Body of pancreas (tissue), 4 donors: ENCODE results near the gene DNAJB6. TPM values are rescaled to one million over a fixed set of nuclear protein-coding genes. Genes with fewer than 3 reads are reported as not detected.
A peak's percentile ranks its signal among the peaks of the same experiment; 100 is the strongest.

Experiments used
- ATAC-seq: fragments of 150-250 bp; one replicate; pipeline ENCODE4 v1.9.1; 2016
- DNase-seq, 4 donors: peaks; one replicate each; pipeline ENCODE4 v3.0.0-alpha.2; 2019
- H3K27ac ChIP-seq, 4 donors: fragments of 200-600 bp; sonication (generic); 1 replicate in 3 of 4; 2 replicates in 1 of 4; pipeline versions ENCODE4 v1.5.1 to v1.6.1; 2016 to 2019; ENCODE audit warnings: mild to moderate bottlenecking in 1 of 4, mixed read lengths in 1 of 4, moderate library complexity in 1 of 4
- H3K27me3 ChIP-seq, 2 donors: fragments of 200-600 bp; sonication (generic); one replicate each; pipeline ENCODE4 v1.6.0; 2016; ENCODE audit warnings: mild to moderate bottlenecking in 1 of 2
- H3K36me3 ChIP-seq, 2 donors: fragments of 200-600 bp; sonication (generic); replicated peaks in 1 of 2; 2 replicates each; pipeline ENCODE4 v1.5.1; 2016; ENCODE audit warnings: low read depth in 2 of 2; ENCODE audit not compliant: insufficient read depth in 1 of 2
- H3K4me1 ChIP-seq: fragments of 200-600 bp; sonication (generic); one replicate; pipeline ENCODE4 v1.6.0; 2016
- H3K4me3 ChIP-seq, 2 donors: fragments of 200-600 bp; sonication (generic); 1 replicate in 1 of 2; 2 replicates in 1 of 2; pipeline ENCODE4 v1.5.1; 2016 to 2019
- H3K9me3 ChIP-seq, 3 donors: fragments of 200-600 bp; sonication (generic); 1 replicate in 2 of 3; 2 replicates in 1 of 3; pipeline ENCODE4 v1.5.1; 2016
- POLR2A ChIP-seq, 3 donors: fragments of 450-650 bp; IDR thresholded peaks; one replicate each; pipeline ENCODE4 v1.6.1; 2016; ENCODE audit warnings: antibody characterized with exemption in 3 of 3, mild to moderate bottlenecking in 2 of 3
- WGBS, 2 donors: methylation state at CpG; one replicate each; pipeline ENCODE4 v1.1.5; 2017; 5-methylcytosine and 5-hydroxymethylcytosine counted together
- intact Hi-C: fragments of 100-400 bp; cut with DNase I; formaldehyde crosslinking; loops from one replicate; pipeline ENCODE4 v1.15.1; 2023
- total RNA-seq, 2 donors: library from RNA; depleted of rRNA; stranded (reverse); fragments of >200 nt; gene quantifications; one replicate each; pipeline ENCODE4 v1.1.0, GENCODE V29; 2016
- TF ChIP-seq, protein P1 (sequence below), 7 experiments: fragments of 450-650 bp in 4 of 7; fragments of 200-600 bp in 3 of 7; sonication (generic) in 3 of 7; IDR thresholded peaks; one replicate each; pipeline ENCODE4 v1.5.1; 2016 to 2019; ENCODE audit warnings: antibody characterized with exemption in 7 of 7

DNAJB6 gene
- total RNA-seq, 2 donors from 2014 or later, result 26.5 to 32.0 TPM

DNA sequence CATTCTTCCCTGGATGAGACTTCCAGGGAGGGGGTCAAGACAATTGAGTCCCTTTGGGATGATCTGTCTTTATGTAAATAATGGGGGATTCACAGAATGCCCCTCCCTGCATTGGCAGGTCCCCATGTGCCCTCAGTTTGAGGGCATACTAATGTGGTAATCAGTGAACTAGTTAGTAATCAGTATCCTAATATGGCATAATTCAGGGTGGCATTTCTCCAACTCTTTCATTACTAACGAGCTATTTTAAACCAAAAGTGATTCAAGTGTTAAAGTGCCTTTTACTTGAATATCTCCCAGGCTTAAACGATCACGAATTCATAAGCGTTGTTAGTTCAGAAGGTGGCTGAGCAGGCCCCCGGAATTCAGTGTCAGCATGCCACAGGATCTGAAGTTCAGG lies 1.6 kb upstream of the DNAJB6 start:
- Histone ChIP-seq H3K27ac (no peak overlapping the region), H3K4me1 (peaks cover 30% of the 10 kb centered on the region), H3K36me3 (no peaks in the 10 kb centered on the region), H3K4me3 (no peak overlapping the region), H3K9me3 (no peaks in the 10 kb centered on the region), H3K27me3 (no peaks in the 10 kb centered on the region)
- intact Hi-C loops, result no loop called here
- WGBS, 2 donors, result 83 to 88% methylated on average over 5 of the region's 5 CpGs
- no peak for ATAC-seq
- TF ChIP-seq, protein P1, sequence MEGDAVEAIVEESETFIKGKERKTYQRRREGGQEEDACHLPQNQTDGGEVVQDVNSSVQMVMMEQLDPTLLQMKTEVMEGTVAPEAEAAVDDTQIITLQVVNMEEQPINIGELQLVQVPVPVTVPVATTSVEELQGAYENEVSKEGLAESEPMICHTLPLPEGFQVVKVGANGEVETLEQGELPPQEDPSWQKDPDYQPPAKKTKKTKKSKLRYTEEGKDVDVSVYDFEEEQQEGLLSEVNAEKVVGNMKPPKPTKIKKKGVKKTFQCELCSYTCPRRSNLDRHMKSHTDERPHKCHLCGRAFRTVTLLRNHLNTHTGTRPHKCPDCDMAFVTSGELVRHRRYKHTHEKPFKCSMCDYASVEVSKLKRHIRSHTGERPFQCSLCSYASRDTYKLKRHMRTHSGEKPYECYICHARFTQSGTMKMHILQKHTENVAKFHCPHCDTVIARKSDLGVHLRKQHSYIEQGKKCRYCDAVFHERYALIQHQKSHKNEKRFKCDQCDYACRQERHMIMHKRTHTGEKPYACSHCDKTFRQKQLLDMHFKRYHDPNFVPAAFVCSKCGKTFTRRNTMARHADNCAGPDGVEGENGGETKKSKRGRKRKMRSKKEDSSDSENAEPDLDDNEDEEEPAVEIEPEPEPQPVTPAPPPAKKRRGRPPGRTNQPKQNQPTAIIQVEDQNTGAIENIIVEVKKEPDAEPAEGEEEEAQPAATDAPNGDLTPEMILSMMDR (IDR thresholded peaks at IDR 0.05), result no peak
- TF ChIP-seq POLR2A (IDR thresholded peaks at IDR 0.05), result no peak
- no peak for DNase-seq

DNA sequence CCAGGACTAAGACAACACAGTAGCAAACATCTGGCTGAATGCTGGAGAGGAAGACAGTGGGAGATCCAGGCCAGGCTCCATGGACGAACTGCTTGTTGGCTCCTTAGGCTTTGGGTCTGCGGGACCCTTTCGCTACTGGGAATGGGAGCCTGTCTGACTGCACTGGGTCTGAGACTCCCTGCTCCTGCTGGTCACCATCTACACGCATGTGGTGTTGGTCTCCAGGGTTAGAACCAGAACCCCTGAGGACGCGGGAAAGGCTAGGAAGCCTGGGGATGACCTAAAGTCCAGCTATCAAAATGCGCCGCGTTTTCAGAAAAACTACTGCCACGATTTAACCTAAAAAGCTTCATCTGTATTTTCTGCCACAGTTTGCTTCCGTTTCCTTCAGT lies 817 bp upstream of the DNAJB6 start:
- intact Hi-C loops, result no loop called here
- no peak for DNase-seq

DNA sequence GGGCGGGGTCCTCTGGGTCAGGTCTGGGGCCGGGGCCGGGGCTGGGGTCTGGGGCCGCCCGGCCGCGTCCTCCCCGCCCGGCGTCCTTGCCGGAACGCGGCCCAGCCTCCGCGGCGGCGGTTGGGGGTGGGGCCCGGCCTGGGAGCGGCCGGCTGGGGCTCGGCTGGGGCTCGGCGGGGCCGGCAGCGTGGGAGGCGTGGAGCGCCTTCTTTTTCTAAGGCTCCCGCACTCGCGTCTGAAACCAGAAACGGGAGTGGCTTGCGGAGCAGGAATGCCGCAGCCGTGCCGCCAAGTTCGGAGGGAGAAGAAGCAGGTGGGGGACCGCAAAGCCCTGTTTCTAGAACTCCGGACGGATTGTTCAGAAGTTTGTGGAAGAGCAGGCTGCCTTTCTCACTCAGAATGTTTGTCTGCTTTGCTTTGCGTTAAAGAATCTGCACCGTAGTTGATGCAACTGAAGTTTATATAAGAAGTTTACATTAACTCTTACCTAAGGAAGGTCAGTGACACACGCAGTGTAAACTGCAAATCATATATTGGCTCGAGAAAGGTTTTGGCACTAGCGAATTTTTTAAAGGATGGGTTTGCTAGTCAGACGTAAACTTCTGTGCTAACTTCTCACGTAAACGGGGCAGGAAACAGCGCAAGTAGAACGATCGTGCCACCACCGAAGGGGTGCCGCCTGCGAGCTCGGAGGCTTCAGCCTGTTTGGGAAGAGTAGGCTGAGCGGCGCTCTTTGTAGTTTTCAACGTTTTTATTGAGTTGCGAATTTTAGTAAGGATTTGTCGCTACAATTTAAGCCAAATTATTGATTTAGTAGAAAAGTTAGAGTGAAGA lies 729 bp downstream of the DNAJB6 start:
- intact Hi-C loops, result no loop called here
- DNase-seq (peak; percentile 57 to 75 (median 65)), ATAC-seq (peak; percentile 77)
- Histone ChIP-seq H3K9me3 (no peaks in the 10 kb centered on the region), H3K36me3 (no peaks in the 10 kb centered on the region), H3K4me1 (peaks cover 47% of the 10 kb centered on the region), H3K27me3 (no peaks in the 10 kb centered on the region), H3K4me3 (peak overlapping the region; percentile 67 to 70), H3K27ac (peak overlapping the region; percentile 95 to 98 (median 96))
- WGBS, 2 donors, result 1% methylated on average over 23 to 46 of the region's 59 CpGs
- no peak for TF ChIP-seq POLR2A (IDR thresholded peaks at IDR 0.05)
- TF ChIP-seq, protein P1 (IDR thresholded peaks at IDR 0.05), result no peak

More for the DNA sequence above, 817 bp upstream of the DNAJB6 start:
- no peaks in the 10 kb centered on the region for H3K36me3 ChIP-seq
- H3K27ac ChIP-seq, result peak overlapping the region; percentile 95 to 98 (median 96)
- ATAC-seq, result no peak
- peaks cover 36% of the 10 kb centered on the region for H3K4me1 ChIP-seq
- H3K4me3 ChIP-seq, result peak overlapping the region; percentile 67 to 70
- 34 to 42% methylated on average over 5 to 11 of the region's 11 CpGs for WGBS, 2 donors
- no peaks in the 10 kb centered on the region for H3K9me3 ChIP-seq
- no peaks in the 10 kb centered on the region for H3K27me3 ChIP-seq
- TF ChIP-seq POLR2A (IDR thresholded peaks at IDR 0.05), result no peak
- TF ChIP-seq, protein P1 (IDR thresholded peaks at IDR 0.05), result no peak

GRCh38 chr7:157339777-157340677 lies 3.2 kb downstream of the DNAJB6 start:
- TF ChIP-seq, protein P1 (IDR thresholded peaks at IDR 0.05), result peak; percentile 46 to 92 (median 74)
- no peak for TF ChIP-seq POLR2A (IDR thresholded peaks at IDR 0.05)
- intact Hi-C loops, result no loop called here
- H3K4me3 ChIP-seq, result no peak overlapping the region
- DNase-seq, result peak; percentile 55 to 71 (median 64)
- peak overlapping the region in 1 of 4 donors; percentile 43 for H3K27ac ChIP-seq
- 49 to 54% methylated on average over 25 of the region's 25 CpGs for WGBS, 2 donors
- ATAC-seq, result no peak
- peaks cover 49% of the 10 kb centered on the region for H3K4me1 ChIP-seq
- H3K36me3 ChIP-seq, result no peaks in the 10 kb centered on the region
- no peaks in the 10 kb centered on the region for H3K9me3 ChIP-seq
- no peaks in the 10 kb centered on the region for H3K27me3 ChIP-seq
